Muscle layer of colon (tissue), 2 donors: Measurements from ENCODE around the gene MTMR3.

Experiments used
- H3K27ac ChIP-seq: one replicate; pipeline ENCODE4 v1.7.0; 2013; ENCODE audit warnings: low read depth, mild to moderate bottlenecking, low read length, moderate library complexity
- H3K27me3 ChIP-seq, 2 donors: one replicate each; pipeline ENCODE4 v1.7.0; 2013; ENCODE audit warnings: low read length in 2 of 2, mild to moderate bottlenecking in 2 of 2; ENCODE audit not compliant: insufficient read depth in 2 of 2, control insufficient read depth in 1 of 2
- H3K36me3 ChIP-seq: one replicate; pipeline ENCODE4 v1.7.0; 2013; ENCODE audit warnings: mild to moderate bottlenecking, low read length; ENCODE audit not compliant: insufficient read depth
- H3K4me1 ChIP-seq: one replicate; pipeline ENCODE4 v1.7.0; 2013; ENCODE audit warnings: mild to moderate bottlenecking, low read length; ENCODE audit not compliant: insufficient read depth
- H3K4me3 ChIP-seq, 2 donors: one replicate each; pipeline ENCODE4 v1.7.0; 2013; ENCODE audit warnings: low read length in 2 of 2, low read depth in 1 of 2, mild to moderate bottlenecking in 1 of 2, moderate library complexity in 1 of 2
- H3K9ac ChIP-seq: one replicate; pipeline ENCODE4 v1.7.0; 2013; ENCODE audit warnings: low read length
- H3K9me3 ChIP-seq: one replicate; pipeline ENCODE4 v1.7.0; 2013; ENCODE audit warnings: mild to moderate bottlenecking, low read length
- donor health status: abdominal sarcoma.
- donor health status: Adenocarcinoma of cecum.

MTMR3 gene

GRCh38 chr22:29872144-29872893 lies 10.7 kb upstream of the MTMR3 start:
- no peaks in the 10 kb centered on the region for H3K27me3 ChIP-seq
- no peak overlapping the region for H3K27ac ChIP-seq
- H3K4me3 ChIP-seq, result no peak overlapping the region
- H3K36me3 ChIP-seq, result no peaks in the 10 kb centered on the region
- H3K9ac ChIP-seq, result no peak overlapping the region
- H3K4me1 ChIP-seq, result no peaks in the 10 kb centered on the region
- no peaks in the 10 kb centered on the region for H3K9me3 ChIP-seq

DNA sequence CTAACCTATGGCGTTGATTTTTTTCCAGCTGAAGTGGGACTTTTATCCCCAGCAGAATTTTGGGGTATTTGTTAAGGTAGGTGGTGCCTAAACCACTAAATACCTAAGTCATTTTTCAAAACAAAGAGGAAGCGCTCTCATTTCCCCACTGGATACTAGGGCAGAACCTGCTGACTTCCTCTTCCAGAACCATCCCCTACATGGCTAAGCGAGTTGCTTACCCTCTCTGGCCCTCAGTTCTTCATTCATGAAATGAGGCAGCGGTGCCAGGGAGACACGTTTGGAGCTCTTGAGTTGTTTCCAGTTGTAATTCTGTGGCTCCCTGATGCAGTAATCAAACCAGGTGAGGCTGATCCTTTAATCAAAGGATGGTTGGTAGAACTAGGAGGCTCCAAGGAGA lies 10.0 kb upstream of the MTMR3 start:
- H3K4me3 ChIP-seq, result no peak overlapping the region
- H3K9ac ChIP-seq, result no peak overlapping the region
- no peaks in the 10 kb centered on the region for H3K27me3 ChIP-seq
- H3K4me1 ChIP-seq, result no peaks in the 10 kb centered on the region
- H3K9me3 ChIP-seq, result no peaks in the 10 kb centered on the region
- H3K36me3 ChIP-seq, result no peaks in the 10 kb centered on the region
- H3K27ac ChIP-seq, result no peak overlapping the region

DNA sequence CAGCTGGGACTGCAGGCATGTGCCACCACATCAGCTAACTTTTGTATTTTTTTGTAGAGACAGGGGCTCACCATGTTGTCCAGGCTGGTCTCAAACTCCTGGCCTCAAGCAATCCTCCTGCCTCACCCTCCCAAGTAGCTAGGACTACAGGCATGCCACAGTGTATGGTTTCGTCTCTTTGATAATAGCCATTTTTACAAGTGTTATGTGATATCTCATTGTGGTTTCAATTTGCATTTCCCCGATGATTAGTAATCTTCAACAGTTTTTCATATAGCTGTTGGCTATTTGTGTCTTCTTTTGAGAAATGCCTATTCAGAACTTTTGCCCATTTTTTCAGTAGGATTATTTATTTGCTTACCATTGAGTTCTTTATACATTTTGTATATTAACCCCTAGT lies 9.0 kb upstream of the MTMR3 start:
- Histone ChIP-seq H3K9me3 (no peaks in the 10 kb centered on the region), H3K27me3 (no peaks in the 10 kb centered on the region), H3K9ac (no peak overlapping the region), H3K4me3 (no peak overlapping the region), H3K4me1 (no peaks in the 10 kb centered on the region), H3K36me3 (no peaks in the 10 kb centered on the region), H3K27ac (no peak overlapping the region)

- Histone ChIP-seq H3K36me3 (no peaks in the 10 kb centered on the region), H3K27me3 (no peaks in the 10 kb centered on the region), H3K4me1 (no peaks in the 10 kb centered on the region), H3K9me3 (no peaks in the 10 kb centered on the region), H3K9ac (no peak overlapping the region), H3K27ac (no peak overlapping the region), H3K4me3 (no peak overlapping the region)
Measured at GRCh38 chr22:29877620-29878019, 5.4 kb upstream of the MTMR3 start.

DNA sequence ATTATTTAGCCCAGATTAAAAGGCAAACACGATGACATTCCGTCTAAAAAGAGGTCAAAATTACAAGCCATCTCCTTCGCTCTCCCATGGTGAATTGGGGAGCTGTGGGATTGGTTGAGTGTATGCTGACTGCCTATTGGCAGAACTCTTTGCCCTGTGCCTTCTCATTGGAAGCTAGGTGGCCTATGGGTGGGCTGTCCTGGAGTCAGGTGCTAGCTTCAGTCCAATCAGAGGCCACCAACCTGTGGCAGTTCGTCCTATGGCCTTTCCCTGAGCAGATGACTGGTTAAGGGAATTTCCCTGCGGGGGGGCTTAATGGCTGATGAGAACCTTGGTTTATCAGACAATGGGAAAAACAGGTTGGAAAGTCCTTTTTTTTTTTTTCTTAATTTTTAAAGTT lies 3.2 kb upstream of the MTMR3 start:
- no peak overlapping the region for H3K9ac ChIP-seq
- H3K9me3 ChIP-seq, result no peaks in the 10 kb centered on the region
- no peaks in the 10 kb centered on the region for H3K27me3 ChIP-seq
- H3K4me1 ChIP-seq, result peaks cover 9% of the 10 kb centered on the region
- H3K27ac ChIP-seq, result no peak overlapping the region
- no peak overlapping the region for H3K4me3 ChIP-seq
- no peaks in the 10 kb centered on the region for H3K36me3 ChIP-seq

DNA sequence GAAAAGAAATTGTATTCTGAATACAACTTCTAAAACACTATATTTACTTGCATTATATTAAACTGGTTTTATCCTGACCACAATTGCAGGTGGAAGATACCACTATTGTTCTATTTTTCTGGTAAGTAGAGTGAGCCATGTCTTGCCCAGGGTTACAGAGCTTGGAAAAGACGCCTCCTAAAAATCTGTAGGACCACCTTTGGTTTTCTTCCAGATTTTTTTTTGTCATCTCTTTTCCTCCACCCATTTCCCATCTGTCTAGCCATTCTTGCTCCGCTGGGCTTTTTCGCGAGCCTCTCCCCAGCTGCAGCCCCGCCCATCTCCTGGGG lies 294 bp upstream of the MTMR3 start:
- Histone ChIP-seq H3K4me3 (no peak overlapping the region), H3K36me3 (no peaks in the 10 kb centered on the region), H3K27ac (no peak overlapping the region), H3K9me3 (no peaks in the 10 kb centered on the region), H3K9ac (no peak overlapping the region), H3K4me1 (peaks cover 33% of the 10 kb centered on the region), H3K27me3 (no peaks in the 10 kb centered on the region)

DNA sequence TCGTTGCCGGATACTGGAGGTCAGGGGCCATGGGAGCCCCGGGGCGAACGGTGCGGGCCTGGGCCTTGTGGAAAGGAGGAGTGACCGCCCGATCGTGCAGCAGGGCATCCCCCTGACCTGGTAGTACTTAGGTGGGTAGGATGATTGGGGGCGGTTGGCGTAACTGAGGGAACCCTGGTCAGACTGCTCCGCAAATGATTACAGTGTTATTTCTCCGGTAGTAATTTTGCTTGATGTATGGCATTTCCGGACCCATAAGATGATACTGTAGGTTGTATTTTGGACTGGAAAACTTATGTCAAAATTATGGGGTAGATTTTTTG lies 762 bp downstream of the MTMR3 start:
- Histone ChIP-seq H3K27ac (peak overlapping the region; percentile 74), H3K9me3 (no peaks in the 10 kb centered on the region), H3K4me3 (peak overlapping the region; percentile 78), H3K9ac (peak overlapping the region; percentile 50), H3K4me1 (peaks cover 36% of the 10 kb centered on the region), H3K27me3 (no peaks in the 10 kb centered on the region), H3K36me3 (no peaks in the 10 kb centered on the region)

GRCh38 chr22:29885610-29886009 lies 2.6 kb downstream of the MTMR3 start:
- Histone ChIP-seq H3K27ac (no peak overlapping the region), H3K9me3 (no peaks in the 10 kb centered on the region), H3K4me3 (no peak overlapping the region), H3K4me1 (peaks cover 36% of the 10 kb centered on the region), H3K9ac (no peak overlapping the region), H3K36me3 (no peaks in the 10 kb centered on the region), H3K27me3 (no peaks in the 10 kb centered on the region)

DNA sequence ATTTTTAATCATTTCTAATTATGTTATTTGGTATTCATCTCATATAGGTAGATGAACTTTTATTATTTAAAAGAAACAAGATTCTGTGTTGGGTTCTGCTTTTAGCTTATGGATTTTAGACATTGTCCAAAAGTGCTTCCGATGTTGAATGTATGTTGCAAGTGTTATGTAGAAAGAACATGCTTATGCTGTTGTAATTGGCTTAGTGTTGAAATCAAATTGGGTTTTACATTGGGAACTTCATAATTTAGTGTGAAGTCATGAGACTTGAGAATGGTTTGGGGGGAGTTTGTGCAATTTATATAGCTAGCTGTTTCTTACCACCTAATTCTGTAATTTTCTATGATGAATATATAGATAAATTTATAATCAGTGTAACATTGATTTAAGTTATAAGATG lies 3.6 kb downstream of the MTMR3 start:
- no peaks in the 10 kb centered on the region for H3K36me3 ChIP-seq
- no peak overlapping the region for H3K9ac ChIP-seq
- no peak overlapping the region for H3K27ac ChIP-seq
- H3K4me3 ChIP-seq, result no peak overlapping the region
- no peaks in the 10 kb centered on the region for H3K27me3 ChIP-seq
- H3K4me1 ChIP-seq, result peaks cover 36% of the 10 kb centered on the region
- H3K9me3 ChIP-seq, result no peaks in the 10 kb centered on the region

DNA sequence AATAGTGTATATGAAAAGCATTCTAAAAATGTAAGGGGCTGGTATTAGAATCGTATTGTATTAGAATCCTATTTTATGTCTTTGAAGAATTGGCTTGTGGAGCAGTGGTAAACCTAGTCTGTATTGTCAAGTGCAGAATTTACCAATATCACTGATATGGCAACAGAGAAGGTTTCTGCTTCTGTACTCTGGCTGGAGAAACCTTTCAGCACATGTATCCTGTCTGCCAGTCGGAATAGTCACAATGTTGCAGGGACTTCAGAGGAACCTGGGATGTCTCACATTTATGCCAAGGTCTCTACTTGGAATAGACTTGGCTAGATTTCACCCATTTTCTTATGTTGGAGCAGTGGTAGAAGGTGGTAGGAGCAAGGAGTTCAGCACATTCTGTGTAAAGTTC lies 4.4 kb downstream of the MTMR3 start:
- Histone ChIP-seq H3K4me3 (no peak overlapping the region), H3K27ac (no peak overlapping the region), H3K27me3 (no peaks in the 10 kb centered on the region), H3K36me3 (no peaks in the 10 kb centered on the region), H3K4me1 (peaks cover 36% of the 10 kb centered on the region), H3K9me3 (no peaks in the 10 kb centered on the region), H3K9ac (no peak overlapping the region)

DNA sequence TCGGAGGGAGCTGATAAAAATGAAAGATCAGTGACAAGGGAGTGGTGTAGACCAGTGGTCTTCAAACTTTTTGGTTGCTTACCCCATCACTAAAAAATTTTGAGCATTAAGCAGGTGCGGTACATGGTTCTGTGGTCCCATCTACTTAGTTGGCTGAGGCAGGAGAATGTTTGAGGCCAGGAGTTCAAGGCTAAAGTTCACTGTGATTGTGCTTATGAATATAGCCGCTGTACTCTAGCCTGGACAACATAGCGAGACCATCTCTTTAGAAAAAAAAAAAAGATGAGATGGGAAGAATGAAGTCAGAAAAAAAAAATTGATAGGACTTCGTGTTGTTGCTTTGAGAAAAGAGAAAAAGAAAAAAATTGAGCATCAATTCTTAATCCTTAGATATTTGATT lies 7.8 kb downstream of the MTMR3 start:
- Histone ChIP-seq H3K36me3 (no peaks in the 10 kb centered on the region), H3K9ac (no peak overlapping the region), H3K27ac (no peak overlapping the region), H3K27me3 (no peaks in the 10 kb centered on the region), H3K9me3 (no peaks in the 10 kb centered on the region), H3K4me3 (no peak overlapping the region), H3K4me1 (peaks cover 24% of the 10 kb centered on the region)

DNA sequence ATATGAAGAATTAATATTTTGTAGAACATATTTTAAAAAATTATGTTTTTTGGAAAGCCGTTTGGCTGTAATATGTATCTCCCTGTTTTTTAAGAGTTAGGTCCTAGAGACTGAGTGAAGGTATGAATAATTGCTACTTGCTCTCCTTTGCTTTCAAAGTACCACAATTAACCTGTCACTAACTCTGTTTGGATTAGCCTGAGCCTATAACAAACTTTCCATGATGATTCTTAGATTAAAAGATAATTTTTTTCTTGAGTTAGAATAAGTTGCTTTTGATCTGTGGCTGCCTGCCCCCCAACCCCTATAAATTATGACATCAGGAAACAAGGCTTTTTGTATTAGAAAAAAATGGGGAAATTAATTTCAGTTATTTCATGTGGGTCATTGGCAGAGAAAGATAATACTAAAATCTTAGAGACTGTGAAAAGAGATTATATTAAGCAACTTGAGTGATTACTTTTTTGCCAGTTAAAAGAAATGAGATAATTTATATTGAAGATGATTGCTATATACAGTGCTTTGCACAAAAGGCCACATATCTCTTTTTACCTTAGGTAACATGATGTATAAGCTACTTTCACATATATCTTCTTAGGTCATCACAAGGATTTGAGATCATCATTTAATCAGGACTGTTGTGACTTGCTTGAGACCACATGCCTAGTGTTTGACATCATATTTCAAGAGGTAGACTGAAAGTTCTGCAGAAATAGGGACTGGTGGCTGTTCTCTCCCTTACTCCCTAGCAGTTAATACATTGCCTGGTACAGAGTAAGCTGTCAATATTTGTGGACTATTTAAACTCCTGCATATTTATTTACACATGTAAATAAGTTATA lies 9.6 kb downstream of the MTMR3 start:
- Histone ChIP-seq H3K27me3 (no peaks in the 10 kb centered on the region), H3K4me3 (no peak overlapping the region), H3K27ac (no peak overlapping the region), H3K4me1 (peaks cover 12% of the 10 kb centered on the region), H3K9me3 (no peaks in the 10 kb centered on the region), H3K36me3 (no peaks in the 10 kb centered on the region), H3K9ac (no peak overlapping the region)
